Spleen (tissue), 11 donors: ENCODE data around the gene RFTN1. TPM values are rescaled to one million over a fixed set of nuclear protein-coding genes. Genes with fewer than 3 reads are reported as not detected.
A peak's percentile ranks its signal among the peaks of the same experiment; 100 is the strongest.

Source experiments
- DNase-seq: peaks from one replicate; pipeline ENCODE4 v3.0.0-alpha.2; 2020
- H3K27ac ChIP-seq, 8 donors: fragments of 200-600 bp; sonication (generic) in 7 of 8; 1 replicate in 4 of 8; 2 replicates in 4 of 8; pipeline versions ENCODE4 v1.5.0 to v1.8.0; 2016 to 2021; ENCODE audit warnings: inconsistent platforms in 4 of 8, mild to moderate bottlenecking in 4 of 8, moderate library complexity in 1 of 8
- H3K27me3 ChIP-seq, 7 donors: fragments of 200-600 bp; sonication (generic) in 6 of 7; replicated peaks in 1 of 7; 1 replicate in 4 of 7; 2 replicates in 3 of 7; pipeline versions ENCODE4 v1.5.0 to v1.8.0; 2016 to 2021; ENCODE audit warnings: inconsistent platforms in 3 of 7, mild to moderate bottlenecking in 1 of 7
- H3K36me3 ChIP-seq, 6 donors: fragments of 200-600 bp; sonication (generic) in 5 of 6; 1 replicate in 4 of 6; 2 replicates in 2 of 6; pipeline versions ENCODE4 v1.5.0 to v1.8.0; 2016 to 2021; ENCODE audit warnings: inconsistent platforms in 2 of 6
- H3K4me1 ChIP-seq, 6 donors: fragments of 200-600 bp; sonication (generic) in 5 of 6; 1 replicate in 3 of 6; 2 replicates in 3 of 6; pipeline versions ENCODE4 v1.5.0 to v1.8.0; 2016 to 2021; ENCODE audit warnings: inconsistent platforms in 3 of 6
- H3K4me3 ChIP-seq, 8 donors: fragments of 200-600 bp; sonication (generic) in 7 of 8; 1 replicate in 4 of 8; 2 replicates in 4 of 8; pipeline versions ENCODE4 v1.5.0 to v1.8.0; 2016 to 2021; ENCODE audit warnings: inconsistent platforms in 4 of 8, mild to moderate bottlenecking in 4 of 8, moderate library complexity in 2 of 8
- H3K9me3 ChIP-seq, 8 donors: fragments of 200-600 bp; sonication (generic) in 7 of 8; 1 replicate in 4 of 8; 2 replicates in 4 of 8; pipeline versions ENCODE4 v1.5.0 to v1.8.0; 2016 to 2021; ENCODE audit warnings: inconsistent platforms in 4 of 8
- CTCF ChIP-seq, 11 experiments: fragments of 200-600 bp in 7 of 11; fragments of 450-650 bp in 4 of 11; sonication (generic) in 4 of 11; IDR thresholded peaks in 8 of 11; conservative IDR thresholded peaks in 3 of 11; 1 replicate in 7 of 11; 2 replicates in 4 of 11; pipeline versions ENCODE4 v1.4.0 to v1.8.0; 2016 to 2021; ENCODE audit warnings: antibody characterized with exemption in 11 of 11, inconsistent platforms in 4 of 11, mild to moderate bottlenecking in 1 of 11
- POLR2A ChIP-seq, 3 donors: fragments of 450-650 bp; IDR thresholded peaks; one replicate each; pipeline ENCODE4 v1.5.1; 2017; ENCODE audit warnings: antibody characterized with exemption in 3 of 3, mild to moderate bottlenecking in 1 of 3
- POLR2AphosphoS5 ChIP-seq, 3 donors: sonication (generic); formaldehyde crosslinking; IDR thresholded peaks; one replicate each; pipeline ENCODE4 v1.5.1; 2017; ENCODE audit warnings: antibody characterized with exemption in 3 of 3
- WGBS, 5 donors: extraction: QIAGEN DNeasy Blood & Tissue Kit in 3 of 5; methylation state at CpG; one replicate each; pipeline versions ENCODE4 v1.1.5 to v1.1.7; 2013 to 2018; 5-methylcytosine and 5-hydroxymethylcytosine counted together
- intact Hi-C: fragments of 100-400 bp; cut with DNase I; formaldehyde crosslinking; loops from one replicate; pipeline ENCODE4 v1.15.0; 2023; ENCODE audit warnings: low total_unique reads
- polyA plus RNA-seq, 3 donors: library from polyadenylated mRNA; stranded (reverse); fragments of 200-250 nt; gene quantifications; one replicate each; pipeline ENCODE4 v1.2.1, GENCODE V29; 2013
- total RNA-seq, 7 donors: library from RNA; depleted of rRNA in 3 of 7; stranded (reverse); fragments of >200 nt in 3 of 7; fragmentation: NEBNext Ultra II Directional in 4 of 7; extraction: Animal tissue kit (Norgen Biotek cat#: 25700) in 4 of 7; gene quantifications; one replicate each; pipeline versions ENCODE4 v1.1.0 to v1.2.1, GENCODE V29; 2016 to 2021
- donor health status: healthy with polysubstance abuse.
- donor health status: DM: no; HTN: no; CAD: no; lungs with moderate emphysema.
- donor health status: DM: no; HTN: no; CAD: no.
- donor health status: Bipolar disorder and iron deficiency.
- donor health status: healthy.
- donor health status: DM: no; HTN: no; CAD: no.
- donor health status: DM: yes; HTN: yes; CAD: no.

Gene RFTN1
- total and polyA plus RNA-seq, 10 donors: 30.4 to 106 (median 75.3) TPM

- H3K27ac ChIP-seq: peak overlapping the region; percentile 27 to 88 (median 76)
- peak overlapping the region in 5 of 8 donors; percentile 1 to 49 (median 9) for H3K4me3 ChIP-seq
- H3K9me3 ChIP-seq: no peaks in the 10 kb centered on the region
- intact Hi-C loops: no loop called here
- TF ChIP-seq POLR2AphosphoS5 (IDR thresholded peaks at IDR 0.05) (no peak), POLR2A (IDR thresholded peaks at IDR 0.05) (no peak), CTCF (IDR thresholded peaks at IDR 0.05 in 8 of 11, conservative IDR thresholded peaks at IDR 0.05 in 3 of 11) (no peak)
- DNase-seq: no peak
- WGBS, 5 donors: 46 to 58% (median 52%) methylated on average over 6 of the region's 6 CpGs
- H3K36me3 ChIP-seq: peaks cover 0 to 88% (median 6%) of the 10 kb centered on the region in 6 donors
- H3K27me3 ChIP-seq: no peaks in the 10 kb centered on the region
- peaks cover 23 to 95% (median 49%) of the 10 kb centered on the region in 6 donors for H3K4me1 ChIP-seq
These were observed 212.0 kb downstream of the RFTN1 start for GRCh38 chr3:16301507-16301906.

- H3K27ac ChIP-seq: peak overlapping the region; percentile 27 to 88 (median 76)
- no peak for DNase-seq
- H3K4me3 ChIP-seq: peak overlapping the region in 2 of 8 donors; percentile 9 to 49
- TF ChIP-seq POLR2A (IDR thresholded peaks at IDR 0.05): no peak
- no peak for TF ChIP-seq CTCF (IDR thresholded peaks at IDR 0.05 in 8 of 11, conservative IDR thresholded peaks at IDR 0.05 in 3 of 11)
- TF ChIP-seq POLR2AphosphoS5 (IDR thresholded peaks at IDR 0.05): peak in 1 of 3 donors; percentile 70
- intact Hi-C loops: no loop called here
- peaks cover 23 to 92% (median 50%) of the 10 kb centered on the region in 6 donors for H3K4me1 ChIP-seq
- no peaks in the 10 kb centered on the region for H3K9me3 ChIP-seq
- peaks cover 0 to 89% (median 8%) of the 10 kb centered on the region in 6 donors for H3K36me3 ChIP-seq
- WGBS, 5 donors: 50 to 71% (median 63%) methylated on average over 2 of the region's 2 CpGs
- no peaks in the 10 kb centered on the region for H3K27me3 ChIP-seq
These were observed 212.6 kb downstream of the RFTN1 start for GRCh38 chr3:16300881-16301359.

GRCh38 chr3:16300307-16300706 lies 213.2 kb downstream of the RFTN1 start:
- H3K4me3 ChIP-seq: no peak overlapping the region
- intact Hi-C loops: no loop called here
- peaks cover 0 to 89% (median 10%) of the 10 kb centered on the region in 6 donors for H3K36me3 ChIP-seq
- no peaks in the 10 kb centered on the region for H3K9me3 ChIP-seq
- no peak for TF ChIP-seq POLR2AphosphoS5 (IDR thresholded peaks at IDR 0.05)
- no peak for TF ChIP-seq CTCF (IDR thresholded peaks at IDR 0.05 in 8 of 11, conservative IDR thresholded peaks at IDR 0.05 in 3 of 11)
- TF ChIP-seq POLR2A (IDR thresholded peaks at IDR 0.05): no peak
- peaks cover 27 to 92% (median 51%) of the 10 kb centered on the region in 6 donors for H3K4me1 ChIP-seq
- H3K27me3 ChIP-seq: no peaks in the 10 kb centered on the region
- peak overlapping the region; percentile 27 to 88 (median 76) for H3K27ac ChIP-seq
- 44 to 71% (median 58%) methylated on average over 2 of the region's 2 CpGs for WGBS, 5 donors
- no peak for DNase-seq

- no peak for DNase-seq
- peak overlapping the region in 7 of 8 donors; percentile 13 to 88 (median 76) for H3K27ac ChIP-seq
- intact Hi-C loops: no loop called here
- WGBS, 5 donors: 68 to 76% (median 72%) methylated on average over 3 of the region's 3 CpGs
- H3K27me3 ChIP-seq: no peaks in the 10 kb centered on the region
- H3K4me3 ChIP-seq: no peak overlapping the region
- peaks cover 29 to 92% (median 53%) of the 10 kb centered on the region in 6 donors for H3K4me1 ChIP-seq
- TF ChIP-seq POLR2A (IDR thresholded peaks at IDR 0.05): no peak
- TF ChIP-seq POLR2AphosphoS5 (IDR thresholded peaks at IDR 0.05): no peak
- TF ChIP-seq CTCF (IDR thresholded peaks at IDR 0.05 in 8 of 11, conservative IDR thresholded peaks at IDR 0.05 in 3 of 11): no peak
- H3K9me3 ChIP-seq: no peaks in the 10 kb centered on the region
- peaks cover 0 to 89% (median 10%) of the 10 kb centered on the region in 6 donors for H3K36me3 ChIP-seq
These were observed 213.8 kb downstream of the RFTN1 start for GRCh38 chr3:16299746-16300145.
